Hepatocyte (in vitro differentiated cells): ENCODE results near the gene HIVEP2. TPM values are rescaled to one million over a fixed set of nuclear protein-coding genes. Genes with fewer than 3 reads are reported as not detected.

Experiments used
- DNase-seq: peaks from one replicate; pipeline ENCODE4 v3.0.0-alpha.2; 2016; ENCODE audit warnings: low spot score
- H2AFZ ChIP-seq: fragments of 200-600 bp; sonication (generic); 2 replicates; pipeline ENCODE4 v1.6.0; 2016; ENCODE audit warnings: antibody characterized with exemption, mild to moderate bottlenecking
- H3K27ac ChIP-seq: fragments of 200-600 bp; sonication (generic); 2 replicates; pipeline ENCODE4 v1.5.1; 2016; ENCODE audit warnings: mild to moderate bottlenecking
- H3K27me3 ChIP-seq: fragments of 200-600 bp; sonication (generic); 2 replicates; pipeline ENCODE4 v1.6.1; 2016
- H3K36me3 ChIP-seq: fragments of 200-600 bp; sonication (generic); replicated peaks from 2 replicates; pipeline ENCODE4 v1.5.1; 2016; ENCODE audit warnings: low read depth; ENCODE audit not compliant: insufficient read depth
- H3K4me1 ChIP-seq: fragments of 200-600 bp; sonication (generic); 2 replicates; pipeline ENCODE4 v1.5.1; 2016; ENCODE audit warnings: mild to moderate bottlenecking, moderate library complexity; ENCODE audit not compliant: insufficient read depth
- H3K4me2 ChIP-seq: fragments of 200-600 bp; sonication (generic); 2 replicates; pipeline ENCODE4 v1.6.0; 2016
- H3K4me3 ChIP-seq: fragments of 200-600 bp; sonication (generic); 2 replicates; pipeline ENCODE4 v1.5.1; 2016; ENCODE audit warnings: mild to moderate bottlenecking
- H3K79me2 ChIP-seq: fragments of 200-600 bp; sonication (generic); 2 replicates; pipeline ENCODE4 v1.6.0; 2017; ENCODE audit warnings: mild to moderate bottlenecking
- H3K9me2 ChIP-seq: fragments of 200-600 bp; sonication (generic); replicated peaks from 2 replicates; pipeline ENCODE4 v1.6.0; 2017; ENCODE audit warnings: mild to moderate bottlenecking; ENCODE audit not compliant: insufficient read depth
- H3K9me3 ChIP-seq: fragments of 200-600 bp; sonication (generic); 2 replicates; pipeline ENCODE4 v1.5.1; 2016; ENCODE audit warnings: low read depth, mild to moderate bottlenecking
- H4K20me1 ChIP-seq: fragments of 200-600 bp; sonication (generic); 2 replicates; pipeline ENCODE4 v1.6.0; 2016; ENCODE audit warnings: mild to moderate bottlenecking; ENCODE audit not compliant: insufficient read depth, poor library complexity, severe bottlenecking
- EZH2 ChIP-seq: fragments of 200-600 bp; sonication (generic); IDR thresholded peaks from 2 replicates; pipeline ENCODE4 v1.6.1; 2016; ENCODE audit warnings: antibody characterized with exemption, mild to moderate bottlenecking, borderline replicate concordance
- EZH2phosphoT487 ChIP-seq: fragments of 200-600 bp; sonication (generic); IDR thresholded peaks from one replicate; pipeline ENCODE4 v1.6.1; 2018; ENCODE audit warnings: antibody characterized with exemption, mild to moderate bottlenecking, low read depth, moderate library complexity; ENCODE audit not compliant: unreplicated experiment, severe bottlenecking
- WGBS: methylation state at CpG from one replicate; pipeline ENCODE4 v1.1.6; 2016; ENCODE audit warnings: low lambda C conversion rate; ENCODE audit errors: missing lambda C conversion rate; 5-methylcytosine and 5-hydroxymethylcytosine counted together
- polyA plus RNA-seq: library from polyadenylated mRNA; unstranded; fragments of >200 nt; fragmentation: Nextera tagmentation; extraction: Ambion mirVana; gene quantifications from 2 replicates; pipeline ENCODE4 v1.2.1, GENCODE V29; 2016
- total RNA-seq: library from RNA; depleted of rRNA; stranded (reverse); fragments of >200 nt; gene quantifications from 2 replicates; pipeline ENCODE4 v1.2.3, GENCODE V29; 2014
- TF ChIP-seq, protein P1 (sequence below): fragments of 200-600 bp; sonication (generic); IDR thresholded peaks from 2 replicates; pipeline ENCODE4 v1.5.1; 2016; ENCODE audit warnings: antibody characterized with exemption, mild to moderate bottlenecking; ENCODE audit not compliant: poor library complexity

The HIVEP2 gene
- total and polyA plus RNA-seq, 2 experiments from 2014 or later, result 3.3 to 9.4 TPM

DNA sequence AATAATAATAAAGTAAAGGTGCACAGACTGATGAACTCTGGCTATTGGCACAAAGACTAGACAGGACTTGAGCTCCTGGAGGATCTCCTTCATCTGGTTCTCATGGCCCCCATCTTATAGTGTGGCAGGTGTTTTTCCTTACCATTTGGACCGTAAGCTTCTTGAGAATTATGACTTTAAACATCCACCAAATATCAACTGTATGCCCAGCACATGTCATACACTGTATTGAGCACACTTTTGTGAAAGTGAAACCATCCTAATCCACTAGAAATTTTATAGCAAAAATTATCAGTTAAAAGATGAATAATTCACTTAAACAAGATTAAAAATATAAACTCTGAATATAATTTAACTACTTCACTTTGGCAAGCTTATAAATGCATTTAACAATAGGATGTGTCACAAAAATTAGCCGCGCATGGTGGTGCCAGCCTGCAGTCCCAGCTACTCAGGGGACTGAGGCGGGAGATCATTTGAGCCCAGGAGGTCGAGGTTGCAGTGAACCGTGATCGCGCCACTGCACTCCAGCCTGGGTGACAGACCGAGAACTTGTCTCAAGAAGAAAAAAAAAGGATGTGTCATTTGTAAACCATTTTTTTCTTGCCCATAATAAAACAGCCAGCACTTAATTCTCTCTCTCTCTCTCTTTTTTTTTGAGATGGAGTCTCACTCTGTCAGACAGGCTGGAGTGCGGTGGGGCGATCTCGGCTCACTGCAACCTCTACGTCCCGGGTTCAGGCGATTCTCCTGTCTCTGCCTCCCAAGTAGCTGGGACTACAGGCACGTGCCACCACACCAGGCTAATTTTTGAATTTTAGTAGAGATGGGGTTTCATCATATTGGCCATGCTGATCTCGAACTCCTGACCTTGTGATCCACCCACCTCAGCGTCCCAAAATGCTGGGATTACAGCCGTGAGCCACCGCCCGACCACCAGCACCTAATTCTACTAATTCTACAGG is 9.1 kb downstream of the HIVEP2 start:
- Histone ChIP-seq H3K4me3 (no peak overlapping the region), H3K9me2 (no peaks in the 10 kb centered on the region), H2AFZ (no peak overlapping the region), H3K27me3 (no peaks in the 10 kb centered on the region), H4K20me1 (peaks cover 20% of the 10 kb centered on the region), H3K9me3 (no peaks in the 10 kb centered on the region), H3K4me1 (peaks cover 5% of the 10 kb centered on the region), H3K4me2 (no peak overlapping the region), H3K27ac (no peak overlapping the region), H3K79me2 (peaks cover 99% of the 10 kb centered on the region), H3K36me3 (no peaks in the 10 kb centered on the region)
- TF ChIP-seq EZH2, result no peak
- TF ChIP-seq, protein P1, sequence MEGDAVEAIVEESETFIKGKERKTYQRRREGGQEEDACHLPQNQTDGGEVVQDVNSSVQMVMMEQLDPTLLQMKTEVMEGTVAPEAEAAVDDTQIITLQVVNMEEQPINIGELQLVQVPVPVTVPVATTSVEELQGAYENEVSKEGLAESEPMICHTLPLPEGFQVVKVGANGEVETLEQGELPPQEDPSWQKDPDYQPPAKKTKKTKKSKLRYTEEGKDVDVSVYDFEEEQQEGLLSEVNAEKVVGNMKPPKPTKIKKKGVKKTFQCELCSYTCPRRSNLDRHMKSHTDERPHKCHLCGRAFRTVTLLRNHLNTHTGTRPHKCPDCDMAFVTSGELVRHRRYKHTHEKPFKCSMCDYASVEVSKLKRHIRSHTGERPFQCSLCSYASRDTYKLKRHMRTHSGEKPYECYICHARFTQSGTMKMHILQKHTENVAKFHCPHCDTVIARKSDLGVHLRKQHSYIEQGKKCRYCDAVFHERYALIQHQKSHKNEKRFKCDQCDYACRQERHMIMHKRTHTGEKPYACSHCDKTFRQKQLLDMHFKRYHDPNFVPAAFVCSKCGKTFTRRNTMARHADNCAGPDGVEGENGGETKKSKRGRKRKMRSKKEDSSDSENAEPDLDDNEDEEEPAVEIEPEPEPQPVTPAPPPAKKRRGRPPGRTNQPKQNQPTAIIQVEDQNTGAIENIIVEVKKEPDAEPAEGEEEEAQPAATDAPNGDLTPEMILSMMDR, result no peak
- no peak for TF ChIP-seq EZH2phosphoT487
- DNase-seq, result no peak
- WGBS, result 94% methylated on average over 21 of the region's 21 CpGs

DNA sequence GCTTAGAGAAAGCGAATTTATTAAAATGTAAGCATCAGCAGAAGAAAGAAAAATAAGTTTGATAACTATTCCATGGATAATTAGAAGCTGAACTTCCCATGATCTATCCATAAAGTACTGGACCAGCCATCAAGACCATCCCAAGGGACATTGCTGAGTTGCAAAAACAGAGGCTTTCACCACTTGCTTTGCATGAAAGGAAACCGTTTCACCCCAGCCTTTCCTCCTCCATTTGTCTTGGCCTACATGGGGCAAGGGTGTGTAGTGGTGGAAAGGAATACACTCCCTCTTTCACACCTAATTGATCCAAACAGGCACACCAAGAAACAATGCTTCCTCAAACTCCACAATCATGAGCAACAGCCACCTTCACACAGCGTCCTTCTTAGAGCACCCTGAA is 10.4 kb downstream of the HIVEP2 start:
- H3K4me1 ChIP-seq, result peaks cover 5% of the 10 kb centered on the region
- no peaks in the 10 kb centered on the region for H3K9me3 ChIP-seq
- DNase-seq, result no peak
- H2AFZ ChIP-seq, result no peak overlapping the region
- TF ChIP-seq EZH2phosphoT487, result no peak
- TF ChIP-seq, protein P1, result no peak
- H3K4me2 ChIP-seq, result no peak overlapping the region
- no peaks in the 10 kb centered on the region for H3K9me2 ChIP-seq
- no peak overlapping the region for H3K27ac ChIP-seq
- H3K27me3 ChIP-seq, result no peaks in the 10 kb centered on the region
- H3K79me2 ChIP-seq, result peaks cover 97% of the 10 kb centered on the region
- no peak overlapping the region for H3K4me3 ChIP-seq
- peaks cover 15% of the 10 kb centered on the region for H4K20me1 ChIP-seq
- H3K36me3 ChIP-seq, result no peaks in the 10 kb centered on the region
- 92% methylated on average over 3 of the region's 3 CpGs for WGBS

DNA sequence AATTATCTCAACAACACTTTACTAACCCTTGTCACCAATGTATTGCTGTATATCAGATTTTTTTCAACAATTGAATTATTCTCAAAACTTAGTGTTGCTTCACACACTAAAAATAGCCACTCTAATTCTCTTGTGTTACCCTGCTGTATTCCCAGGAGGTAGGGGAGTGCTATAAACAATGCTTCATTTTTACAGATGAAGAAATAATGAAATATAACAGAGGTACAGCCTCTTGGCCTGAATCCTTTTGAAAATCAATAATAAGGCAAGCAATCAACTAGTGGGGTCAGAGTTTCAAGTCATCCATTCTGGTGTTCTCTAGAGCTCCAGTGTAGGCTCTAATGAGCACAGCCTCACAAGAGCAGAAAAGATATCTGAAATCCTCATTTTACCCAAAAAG is 10.9 kb downstream of the HIVEP2 start:
- H3K27ac ChIP-seq, result no peak overlapping the region
- no peak overlapping the region for H2AFZ ChIP-seq
- H3K79me2 ChIP-seq, result peaks cover 97% of the 10 kb centered on the region
- no peak overlapping the region for H3K4me3 ChIP-seq
- H3K4me1 ChIP-seq, result peaks cover 5% of the 10 kb centered on the region
- no peaks in the 10 kb centered on the region for H3K9me2 ChIP-seq
- TF ChIP-seq EZH2phosphoT487 (no peak), EZH2 (no peak)
- TF ChIP-seq, protein P1, result no peak
- peaks cover 15% of the 10 kb centered on the region for H4K20me1 ChIP-seq
- H3K36me3 ChIP-seq, result no peaks in the 10 kb centered on the region
- H3K4me2 ChIP-seq, result no peak overlapping the region
- no peaks in the 10 kb centered on the region for H3K9me3 ChIP-seq
- no peak for DNase-seq
- no peaks in the 10 kb centered on the region for H3K27me3 ChIP-seq
